AG10803 (cell line): ENCODE data around the gene PTPN4.

Experiments
- DNase-seq: peaks from one replicate; pipeline ENCODE4 v3.0.0; 2010; ENCODE audit warnings: low read depth
- H3K4me3 ChIP-seq: 2 replicates; pipeline ENCODE4 v1.5.1; 2011; ENCODE audit warnings: mild to moderate bottlenecking, low read length, control low read depth
- TF ChIP-seq, protein P1 (sequence below): conservative IDR thresholded peaks from 2 replicates; pipeline ENCODE4 v1.5.1; 2011; ENCODE audit warnings: mild to moderate bottlenecking, low read length, control low read depth, inconsistent platforms

Gene PTPN4

GRCh38 chr2:119821266-119821665, 61.5 kb downstream of the PTPN4 start:
- H3K4me3 ChIP-seq: no peak overlapping the region
- no peak for DNase-seq
- TF ChIP-seq, protein P1, sequence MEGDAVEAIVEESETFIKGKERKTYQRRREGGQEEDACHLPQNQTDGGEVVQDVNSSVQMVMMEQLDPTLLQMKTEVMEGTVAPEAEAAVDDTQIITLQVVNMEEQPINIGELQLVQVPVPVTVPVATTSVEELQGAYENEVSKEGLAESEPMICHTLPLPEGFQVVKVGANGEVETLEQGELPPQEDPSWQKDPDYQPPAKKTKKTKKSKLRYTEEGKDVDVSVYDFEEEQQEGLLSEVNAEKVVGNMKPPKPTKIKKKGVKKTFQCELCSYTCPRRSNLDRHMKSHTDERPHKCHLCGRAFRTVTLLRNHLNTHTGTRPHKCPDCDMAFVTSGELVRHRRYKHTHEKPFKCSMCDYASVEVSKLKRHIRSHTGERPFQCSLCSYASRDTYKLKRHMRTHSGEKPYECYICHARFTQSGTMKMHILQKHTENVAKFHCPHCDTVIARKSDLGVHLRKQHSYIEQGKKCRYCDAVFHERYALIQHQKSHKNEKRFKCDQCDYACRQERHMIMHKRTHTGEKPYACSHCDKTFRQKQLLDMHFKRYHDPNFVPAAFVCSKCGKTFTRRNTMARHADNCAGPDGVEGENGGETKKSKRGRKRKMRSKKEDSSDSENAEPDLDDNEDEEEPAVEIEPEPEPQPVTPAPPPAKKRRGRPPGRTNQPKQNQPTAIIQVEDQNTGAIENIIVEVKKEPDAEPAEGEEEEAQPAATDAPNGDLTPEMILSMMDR: no peak

GRCh38 chr2:119823734-119824334, 64.1 kb downstream of the PTPN4 start:
- TF ChIP-seq, protein P1: peak; percentile 91

DNA sequence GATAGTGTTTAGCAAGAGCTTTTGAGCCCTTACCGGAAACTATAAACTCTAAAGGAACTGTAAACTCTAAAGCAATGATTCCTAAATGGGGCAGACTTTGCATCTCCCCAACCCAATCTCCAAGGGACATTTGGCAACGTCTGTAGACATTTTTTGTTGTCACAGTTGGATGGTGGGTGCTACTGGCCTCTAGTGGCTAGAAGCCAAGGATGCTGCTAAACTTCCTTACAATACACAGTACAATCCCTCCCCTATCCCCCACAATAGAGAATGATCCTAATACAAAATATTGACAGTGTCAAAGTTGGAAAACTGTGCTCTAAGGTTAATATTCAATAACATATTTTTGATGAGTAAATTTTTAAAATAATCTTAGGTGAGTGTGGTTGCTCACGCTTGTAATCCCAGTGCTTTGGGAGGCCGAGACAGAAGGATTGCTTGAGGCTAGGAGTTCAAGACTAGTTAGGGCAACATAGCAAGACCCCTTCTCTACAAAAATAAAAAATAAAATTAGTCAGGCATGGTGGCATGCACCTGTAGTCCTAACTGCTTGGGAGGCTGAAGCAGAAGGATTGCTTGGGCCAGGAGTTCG, 66.7 kb downstream of the PTPN4 start:
- DNase-seq: peak; percentile 22
- H3K4me3 ChIP-seq: no peak overlapping the region
- TF ChIP-seq, protein P1: peak; percentile 56

More at GRCh38 chr2:119823734-119824334, 64.1 kb downstream of the PTPN4 start:
- DNase-seq: peak; percentile 44
- no peak overlapping the region for H3K4me3 ChIP-seq

DNA sequence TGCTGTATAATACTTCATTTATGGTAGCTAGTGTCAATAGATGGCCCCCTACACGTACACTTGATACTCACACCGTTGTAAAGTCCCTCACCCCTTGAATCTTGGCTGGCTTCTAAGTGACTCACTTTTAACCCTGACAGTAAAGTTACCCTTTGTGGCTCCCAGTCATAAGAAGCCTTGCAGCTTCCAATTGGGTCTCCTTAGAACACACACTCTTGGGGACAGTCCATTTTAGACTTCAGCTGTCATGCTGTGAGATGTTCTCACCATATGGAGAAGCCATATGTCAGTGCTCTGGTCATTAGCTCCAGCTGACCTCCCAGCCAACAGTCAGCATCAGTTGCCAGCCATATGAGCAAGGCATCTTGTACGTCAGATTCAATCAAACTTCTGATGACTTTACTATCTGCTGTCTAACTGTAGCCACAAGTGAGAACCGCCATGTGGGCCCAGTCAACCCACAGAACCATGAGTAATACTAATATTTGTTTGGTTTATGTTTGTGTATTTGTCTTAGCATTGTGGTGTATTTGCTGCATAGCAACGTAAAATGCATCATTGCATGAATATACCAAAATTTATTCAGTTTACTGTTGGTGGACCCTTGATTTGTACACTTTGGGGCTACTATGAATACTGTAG, 68.3 kb downstream of the PTPN4 start:
- no peak overlapping the region for H3K4me3 ChIP-seq
- no peak for DNase-seq
- TF ChIP-seq, protein P1: no peak

DNA sequence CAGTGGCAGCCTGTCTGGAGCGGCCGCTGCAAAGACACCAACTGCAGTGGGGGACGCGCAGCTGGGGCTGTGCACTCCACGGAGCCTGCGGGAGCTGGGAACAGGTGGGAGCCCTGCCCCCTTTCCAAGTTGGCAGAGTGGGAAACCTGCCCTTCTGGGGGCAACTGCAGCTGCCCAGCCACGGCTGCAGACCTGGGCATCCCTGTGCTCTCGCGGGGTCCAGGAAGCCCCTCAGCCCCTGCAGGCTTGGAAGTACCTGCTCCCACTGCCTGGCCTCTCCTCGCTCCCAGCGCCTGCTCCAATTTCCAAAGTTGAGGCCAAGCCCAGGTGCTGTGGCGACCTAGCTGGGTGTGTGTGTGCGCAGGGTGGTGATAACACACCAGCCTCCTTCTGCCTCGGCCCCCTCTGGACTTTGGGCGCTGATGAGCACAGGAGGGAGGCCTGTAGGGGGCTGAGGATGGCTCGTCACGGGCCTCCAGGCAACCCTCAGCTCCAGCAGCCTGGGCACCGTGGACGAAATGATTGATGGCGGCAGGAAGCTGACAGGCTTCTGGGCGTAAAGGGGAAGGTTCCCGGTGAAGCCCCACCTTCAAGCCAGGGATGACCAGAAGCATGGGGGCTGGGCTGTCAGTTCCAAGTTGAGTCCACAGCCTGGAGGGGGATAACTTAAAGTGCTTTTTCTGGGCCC, 76.9 kb downstream of the PTPN4 start:
- TF ChIP-seq, protein P1: no peak
- no peak for DNase-seq
- no peak overlapping the region for H3K4me3 ChIP-seq

GRCh38 chr2:119837350-119837749, 77.6 kb downstream of the PTPN4 start:
- DNase-seq: no peak
- TF ChIP-seq, protein P1: no peak
- no peak overlapping the region for H3K4me3 ChIP-seq
